ENCODE data around the gene FRMPD4. TPM values are rescaled to one million over a fixed set of nuclear protein-coding genes. Genes with fewer than 3 reads are reported as not detected.
A peak's percentile ranks its signal among the peaks of the same experiment; 100 is the strongest.

Gene FRMPD4
- total RNA-seq, 1 donor: 3.9 TPM

DNA sequence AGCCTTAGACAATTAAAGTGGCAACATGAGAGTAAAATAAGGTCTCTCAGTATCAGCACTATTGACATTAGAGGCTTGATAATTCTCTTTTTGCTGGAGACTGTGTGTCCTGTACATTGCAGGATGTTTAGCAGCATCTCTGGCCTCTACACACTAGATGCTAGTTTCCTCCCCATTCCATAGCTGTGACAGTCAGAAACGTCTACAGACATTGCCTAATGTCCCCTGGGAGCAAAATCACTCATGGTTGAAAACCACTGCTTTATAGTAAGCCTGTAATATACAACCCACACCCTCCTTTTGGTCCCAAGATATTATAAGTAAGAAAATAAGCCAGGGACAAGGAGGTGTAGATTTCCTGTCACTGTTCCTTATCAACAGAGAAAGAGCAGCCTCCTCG lies 166.0 kb downstream of the FRMPD4 start:
- peak; percentile 30 for DNase-seq (ENCODE audit: low read depth)

DNA sequence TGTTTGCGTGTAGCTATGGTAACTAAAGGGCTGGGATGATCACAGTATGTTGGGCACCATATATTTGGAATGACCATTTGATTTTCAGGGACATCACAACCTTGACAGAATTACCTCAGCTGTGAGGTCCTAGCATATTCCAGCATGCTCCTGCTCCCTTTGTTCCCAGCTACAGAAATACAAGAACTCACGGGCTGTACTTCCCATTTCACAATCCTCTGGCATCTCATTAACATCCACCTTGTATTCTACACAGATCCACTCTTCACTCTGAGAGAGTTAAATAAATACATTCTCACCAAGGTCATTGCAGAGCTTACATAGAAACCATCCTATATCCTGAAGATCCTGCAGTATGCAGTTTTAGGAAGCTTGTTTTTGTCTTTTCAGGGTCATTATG lies 169.7 kb downstream of the FRMPD4 start:
- no peak for DNase-seq (ENCODE audit: low read depth)
- TF ChIP-seq, protein P1, sequence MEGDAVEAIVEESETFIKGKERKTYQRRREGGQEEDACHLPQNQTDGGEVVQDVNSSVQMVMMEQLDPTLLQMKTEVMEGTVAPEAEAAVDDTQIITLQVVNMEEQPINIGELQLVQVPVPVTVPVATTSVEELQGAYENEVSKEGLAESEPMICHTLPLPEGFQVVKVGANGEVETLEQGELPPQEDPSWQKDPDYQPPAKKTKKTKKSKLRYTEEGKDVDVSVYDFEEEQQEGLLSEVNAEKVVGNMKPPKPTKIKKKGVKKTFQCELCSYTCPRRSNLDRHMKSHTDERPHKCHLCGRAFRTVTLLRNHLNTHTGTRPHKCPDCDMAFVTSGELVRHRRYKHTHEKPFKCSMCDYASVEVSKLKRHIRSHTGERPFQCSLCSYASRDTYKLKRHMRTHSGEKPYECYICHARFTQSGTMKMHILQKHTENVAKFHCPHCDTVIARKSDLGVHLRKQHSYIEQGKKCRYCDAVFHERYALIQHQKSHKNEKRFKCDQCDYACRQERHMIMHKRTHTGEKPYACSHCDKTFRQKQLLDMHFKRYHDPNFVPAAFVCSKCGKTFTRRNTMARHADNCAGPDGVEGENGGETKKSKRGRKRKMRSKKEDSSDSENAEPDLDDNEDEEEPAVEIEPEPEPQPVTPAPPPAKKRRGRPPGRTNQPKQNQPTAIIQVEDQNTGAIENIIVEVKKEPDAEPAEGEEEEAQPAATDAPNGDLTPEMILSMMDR (IDR thresholded peaks at IDR 0.05; ENCODE audit: insufficient read depth, low read depth, low read length): no peak
- H3K4me3 ChIP-seq (ENCODE audit: low read depth, low read length): no peak overlapping the region

More for the DNA sequence above, 166.0 kb downstream of the FRMPD4 start:
- TF ChIP-seq, protein P1 (IDR thresholded peaks at IDR 0.05; ENCODE audit: insufficient read depth, low read depth, low read length): no peak
- H3K4me3 ChIP-seq (ENCODE audit: low read depth, low read length): no peak overlapping the region

DNA sequence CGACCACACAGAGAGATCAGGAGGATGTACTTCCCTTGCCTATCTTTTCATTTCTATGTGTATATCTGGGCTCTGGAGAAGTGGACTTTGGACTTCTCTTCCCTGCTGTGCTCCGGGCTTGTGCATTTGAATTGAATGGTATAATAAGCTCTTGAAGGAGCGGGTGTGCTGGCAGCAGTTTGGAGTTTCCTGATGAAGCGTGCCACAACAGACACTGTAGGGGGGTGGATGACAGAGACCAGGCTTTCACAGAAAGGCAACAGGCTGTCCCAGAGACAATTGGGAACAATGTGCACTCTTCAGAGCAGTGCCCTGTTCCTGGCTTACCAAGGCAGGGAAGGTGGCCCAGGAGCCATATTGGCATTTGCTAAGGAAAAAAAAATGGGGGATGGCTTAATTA lies 170.1 kb downstream of the FRMPD4 start:
- no peak overlapping the region for H3K4me3 ChIP-seq (ENCODE audit: low read depth, low read length)
- no peak for DNase-seq (ENCODE audit: low read depth)
- TF ChIP-seq, protein P1 (IDR thresholded peaks at IDR 0.05; ENCODE audit: insufficient read depth, low read depth, low read length): no peak

DNA sequence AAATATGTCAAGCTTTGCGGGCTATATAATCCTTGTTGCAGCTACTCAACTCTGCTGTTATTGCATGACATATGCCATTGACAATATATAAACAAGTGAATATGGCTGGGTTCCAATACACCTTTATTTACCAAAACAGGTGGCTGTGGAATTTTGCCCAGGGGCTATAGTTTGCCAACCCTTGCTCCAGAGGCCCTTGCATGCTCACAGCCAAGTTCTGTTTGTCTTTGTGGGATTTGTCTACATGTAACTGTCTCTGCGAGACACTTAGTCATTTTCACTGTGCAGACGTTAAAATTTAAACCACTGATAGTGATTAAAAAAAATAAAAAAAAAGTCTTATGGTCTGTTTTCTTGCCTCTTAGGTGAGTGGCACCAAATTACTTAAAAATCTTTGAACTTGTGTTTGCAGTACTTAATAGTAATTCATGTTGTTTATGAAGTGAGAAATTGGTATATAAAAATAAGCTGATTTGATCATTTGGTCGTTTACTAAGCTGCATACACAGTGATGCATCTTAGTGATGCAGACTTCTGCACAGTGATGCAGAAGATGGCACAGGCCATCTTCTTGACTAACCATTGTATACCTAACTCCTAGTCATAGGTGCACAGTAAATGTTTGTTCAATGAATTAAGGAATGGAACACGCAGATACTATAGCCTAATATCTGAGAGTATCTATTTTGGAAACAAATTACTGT lies 170.9 kb downstream of the FRMPD4 start:
- no peak for DNase-seq (ENCODE audit: low read depth)
- no peak overlapping the region for H3K4me3 ChIP-seq (ENCODE audit: low read depth, low read length)
- TF ChIP-seq, protein P1 (IDR thresholded peaks at IDR 0.05; ENCODE audit: insufficient read depth, low read depth, low read length): no peak

DNA sequence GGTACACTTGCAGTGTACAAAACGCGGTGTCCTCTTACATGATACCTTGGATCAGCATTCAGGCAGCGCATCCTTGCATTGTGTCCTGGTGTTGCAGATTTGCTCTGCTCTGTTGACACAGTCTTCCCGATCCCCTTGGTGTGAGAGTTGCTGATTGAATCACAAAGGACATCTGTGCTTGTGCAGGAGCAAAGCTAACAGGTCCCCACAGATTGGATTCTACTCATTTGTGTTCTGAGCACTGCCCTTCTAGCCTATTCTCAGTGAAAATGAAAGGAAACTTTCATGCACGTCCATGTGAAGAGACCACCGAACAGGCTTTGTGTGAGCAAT lies 171.4 kb downstream of the FRMPD4 start:
- no peak overlapping the region for H3K4me3 ChIP-seq (ENCODE audit: low read depth, low read length)
- no peak for DNase-seq (ENCODE audit: low read depth)
- TF ChIP-seq, protein P1 (IDR thresholded peaks at IDR 0.05; ENCODE audit: insufficient read depth, low read depth, low read length): no peak

DNA sequence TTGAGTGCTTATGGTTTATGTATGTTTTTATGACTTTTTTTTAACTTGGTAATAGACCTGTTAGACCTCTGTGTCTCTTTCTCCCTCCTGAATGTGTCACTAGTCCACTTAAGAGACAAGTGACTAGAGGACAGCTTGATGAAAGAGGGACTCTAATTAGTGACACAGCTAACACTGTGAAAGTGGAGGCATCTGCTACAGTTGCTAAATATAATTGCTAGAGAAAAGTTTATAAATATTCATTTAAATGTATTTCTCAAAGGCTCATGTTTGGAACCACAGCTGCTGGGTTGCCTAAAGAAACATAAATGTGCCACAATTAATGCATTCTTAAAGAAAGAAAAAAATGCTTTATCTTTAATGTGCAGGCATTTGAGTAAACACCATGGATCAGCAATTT lies 176.4 kb downstream of the FRMPD4 start:
- TF ChIP-seq, protein P1 (IDR thresholded peaks at IDR 0.05; ENCODE audit: insufficient read depth, low read depth, low read length): no peak
- H3K4me3 ChIP-seq (ENCODE audit: low read depth, low read length): no peak overlapping the region
- no peak for DNase-seq (ENCODE audit: low read depth)

DNA sequence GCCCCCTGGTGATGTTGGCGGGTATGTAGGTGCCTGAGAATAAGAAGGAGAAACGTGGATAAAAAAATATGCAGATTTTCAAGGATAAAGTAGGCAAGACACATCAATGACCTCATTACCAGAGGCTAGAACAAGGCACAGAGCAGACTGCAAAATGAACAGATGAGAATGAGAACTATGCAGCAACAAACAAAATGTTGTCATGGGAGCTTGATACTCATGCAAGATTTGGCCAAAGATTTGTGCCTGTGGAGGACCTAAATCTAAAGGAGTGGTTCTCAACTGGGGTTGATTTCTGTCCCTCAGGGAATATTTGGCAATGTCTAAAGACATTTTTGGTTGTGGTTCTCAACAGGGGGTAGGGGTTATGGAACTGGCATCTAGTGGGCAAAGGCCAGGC lies 177.3 kb downstream of the FRMPD4 start:
- no peak for DNase-seq (ENCODE audit: low read depth)
- TF ChIP-seq, protein P1 (IDR thresholded peaks at IDR 0.05; ENCODE audit: insufficient read depth, low read depth, low read length): no peak
- H3K4me3 ChIP-seq (ENCODE audit: low read depth, low read length): no peak overlapping the region

Data from fibroblast of villous mesenchyme (primary cell).